ENCODE measurements around the gene TTC38.

TTC38 gene

GRCh38 chr22:46267431-46268279, at the start of gene TTC38:
Gene TTC38 (plus strand): TSS chr22:46268008. CDS start chr22:46268040, 32 bp downstream.
- DNase-seq, result peak; percentile 66

- no peak for DNase-seq
These were observed 48.2 kb upstream of the TTC38 start for GRCh38 chr22:46219636-46220035.

- DNase-seq, result no peak
These were observed 46.9 kb upstream of the TTC38 start for GRCh38 chr22:46220921-46221320.

- DNase-seq, result no peak
These were observed 43.5 kb upstream of the TTC38 start for GRCh38 chr22:46224044-46224897.

- no peak for DNase-seq
These were observed 42.9 kb upstream of the TTC38 start for GRCh38 chr22:46224898-46225290.

DNA sequence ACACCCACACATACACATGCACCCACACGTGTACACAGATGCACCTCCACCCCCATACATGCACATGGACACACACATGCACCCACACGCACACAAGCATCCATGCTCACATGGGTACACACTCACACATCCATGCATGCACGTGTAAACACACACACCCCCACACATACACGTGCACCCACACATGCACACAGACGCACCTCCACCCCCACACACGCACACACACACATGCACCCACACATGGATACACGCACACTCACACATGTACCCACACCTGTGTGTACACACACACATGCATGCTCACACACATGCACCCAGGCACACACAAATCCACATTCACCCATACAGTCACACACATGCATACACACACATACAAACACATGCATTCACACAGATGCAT, 42.2 kb upstream of the TTC38 start:
- DNase-seq, result no peak

DNA sequence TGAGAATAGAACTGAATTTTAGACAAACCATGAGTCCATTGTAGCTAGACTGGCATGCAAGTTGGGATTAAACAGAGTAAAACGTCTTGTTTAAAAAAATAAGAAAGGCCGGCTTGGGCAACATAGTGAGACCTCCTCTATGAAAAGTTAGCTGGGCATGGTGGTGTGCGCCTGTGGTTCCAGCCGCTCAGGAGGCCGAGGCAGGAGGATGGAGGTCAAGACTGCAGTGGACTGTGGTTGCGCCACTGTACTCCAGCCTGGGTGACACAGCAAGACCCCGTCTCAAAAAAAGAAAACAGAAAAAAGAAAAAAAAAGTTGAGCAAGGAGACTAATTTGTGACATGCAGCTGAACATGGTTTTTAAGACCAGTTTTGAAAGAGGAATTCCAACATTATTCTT, 41.2 kb upstream of the TTC38 start:
- DNase-seq, result no peak

- no peak for DNase-seq
These were observed 38.1 kb upstream of the TTC38 start for GRCh38 chr22:46229701-46230100.

DNA sequence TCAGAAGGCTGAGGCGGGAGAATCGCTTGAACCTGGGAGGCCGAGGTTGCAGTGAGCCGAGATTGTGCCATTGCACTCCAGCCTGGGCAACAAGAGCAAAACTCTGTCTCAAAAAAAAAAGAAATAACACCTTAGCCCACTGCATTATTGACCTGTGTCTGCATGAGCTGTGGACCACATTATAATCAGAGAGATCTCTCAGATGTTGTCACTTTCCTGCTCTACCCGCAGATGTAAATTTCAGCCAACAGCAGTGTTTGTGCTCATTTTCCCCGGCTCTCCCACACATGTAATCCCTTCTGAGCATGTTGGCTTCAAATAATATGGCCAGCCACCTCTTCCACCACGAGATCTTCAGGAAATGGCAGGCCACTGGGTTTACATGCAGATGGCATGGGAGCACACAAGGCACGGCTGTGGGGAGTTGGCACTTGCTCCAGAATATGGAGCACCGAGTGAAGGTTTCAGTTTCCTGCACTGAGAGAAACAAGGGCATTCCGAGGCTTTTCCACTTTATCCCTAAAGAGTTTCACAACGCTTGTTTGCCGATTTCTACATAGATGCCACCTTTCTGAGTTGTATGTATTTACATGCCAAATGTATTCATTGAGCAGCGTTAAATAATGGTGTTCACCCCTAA, 37.4 kb upstream of the TTC38 start:
- no peak for DNase-seq

- DNase-seq, result no peak
These were observed 34.6 kb upstream of the TTC38 start for GRCh38 chr22:46233231-46233630.

- DNase-seq, result no peak
These were observed 32.8 kb upstream of the TTC38 start for GRCh38 chr22:46234969-46235368.

DNA sequence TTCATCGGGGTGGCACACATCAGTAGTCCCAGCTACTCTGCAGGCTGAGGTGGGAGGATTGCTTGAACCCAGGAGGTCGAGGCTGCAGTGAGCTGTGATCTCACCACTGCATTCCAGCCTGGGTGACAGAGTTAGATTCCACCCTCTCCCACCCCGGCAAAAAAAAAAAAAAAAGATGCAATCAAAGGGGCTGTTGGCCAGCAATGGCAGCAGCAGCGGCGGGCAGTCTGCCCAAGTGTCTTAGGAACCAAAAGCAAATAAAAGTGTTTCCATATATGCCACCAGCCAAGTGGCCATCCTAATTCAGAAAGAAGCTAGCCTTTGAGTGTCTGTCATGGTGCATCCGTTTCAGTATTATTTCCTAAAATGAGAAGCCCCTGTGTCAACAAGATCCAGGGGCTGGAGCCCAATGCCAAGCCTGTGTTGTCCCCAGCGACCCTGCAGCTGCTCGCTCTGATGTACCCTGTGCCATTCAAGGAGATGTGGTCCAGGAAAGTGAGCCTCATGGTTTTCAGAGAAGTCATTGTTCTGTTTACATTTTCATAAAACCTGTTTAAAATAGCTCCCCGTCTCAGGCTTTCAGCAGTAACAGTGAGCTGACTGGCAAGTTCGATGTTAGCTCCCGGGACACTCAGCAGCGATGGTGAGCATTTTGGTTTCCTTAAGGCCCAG, 30.2 kb upstream of the TTC38 start:
- no peak for DNase-seq

- no peak for DNase-seq
These were observed 29.3 kb upstream of the TTC38 start for GRCh38 chr22:46238541-46238940.

- DNase-seq, result no peak
These were observed 28.4 kb upstream of the TTC38 start for GRCh38 chr22:46239261-46240048.

- no peak for DNase-seq
These were observed 27.7 kb upstream of the TTC38 start for GRCh38 chr22:46240073-46240472.

DNA sequence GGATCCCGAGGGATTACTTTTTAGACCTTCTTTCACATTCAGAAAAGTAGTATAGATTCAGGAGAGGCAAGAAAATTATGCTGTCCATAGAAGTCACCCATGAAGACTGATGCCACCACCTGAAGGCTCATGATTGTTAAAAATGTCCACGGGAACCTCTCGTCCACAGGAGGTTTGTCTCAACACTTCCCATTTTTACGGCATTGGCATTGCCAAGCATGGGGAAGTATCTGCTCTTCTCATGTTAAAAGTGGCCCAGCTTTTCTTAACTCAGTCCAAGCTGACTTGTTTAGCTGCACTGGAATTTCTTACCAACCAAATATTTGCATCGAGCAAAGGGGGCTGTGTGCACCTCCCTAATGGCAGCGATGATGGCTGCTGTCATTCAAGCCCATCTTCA, 27.3 kb upstream of the TTC38 start:
- no peak for DNase-seq

GRCh38 chr22:46240907-46241306, 26.9 kb upstream of the TTC38 start:
- no peak for DNase-seq

DNA sequence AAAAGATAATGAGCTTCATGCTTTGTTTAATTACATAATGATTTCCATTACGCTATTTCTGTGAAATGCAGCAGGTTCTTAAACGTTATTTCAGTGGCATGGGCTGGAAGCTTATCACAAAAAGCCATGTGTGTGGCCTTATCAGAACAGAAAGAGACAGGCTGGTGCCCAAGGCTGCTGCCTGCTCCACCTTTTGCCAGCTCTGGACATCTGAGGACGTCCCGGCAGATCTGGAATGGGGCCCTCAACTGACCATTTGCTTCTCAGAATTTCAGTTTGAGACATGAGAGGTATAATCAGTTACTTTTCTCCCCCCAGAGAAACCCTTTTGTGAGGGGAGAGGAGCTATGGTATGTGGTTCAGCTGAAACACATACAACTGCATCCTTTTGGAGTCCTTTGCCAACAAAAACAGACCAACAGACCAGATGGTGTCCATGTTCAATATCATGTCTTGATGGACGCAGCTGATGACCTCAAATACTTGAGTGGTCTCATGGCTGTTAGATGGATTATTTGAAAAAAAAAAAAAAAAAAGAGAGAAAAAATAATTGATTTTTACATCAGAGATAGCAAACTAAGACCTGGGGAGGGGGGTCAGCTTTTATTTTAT, 26.3 kb upstream of the TTC38 start:
- no peak for DNase-seq

DNA sequence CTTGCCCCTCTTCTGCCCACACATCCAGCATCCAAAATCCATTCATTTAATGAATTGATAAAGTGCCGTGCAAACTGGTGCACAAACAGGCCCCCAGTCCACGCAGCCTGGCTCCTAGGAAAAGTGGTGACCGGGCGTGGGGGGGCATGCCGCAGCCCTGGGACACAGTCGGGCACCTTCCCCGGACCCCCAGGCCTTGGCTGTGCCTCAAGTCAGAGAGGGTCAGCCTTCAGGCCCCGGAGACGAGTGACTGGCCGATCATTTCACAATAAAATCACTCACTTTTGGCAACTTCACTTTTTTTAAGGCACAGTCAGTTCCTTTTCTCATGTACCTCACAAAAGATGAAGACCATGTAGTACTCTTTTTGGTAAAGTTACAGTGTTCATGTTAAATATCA, 25.7 kb upstream of the TTC38 start:
- no peak for DNase-seq

- no peak for DNase-seq
These were observed 23.0 kb upstream of the TTC38 start for GRCh38 chr22:46244771-46245170.

DNA sequence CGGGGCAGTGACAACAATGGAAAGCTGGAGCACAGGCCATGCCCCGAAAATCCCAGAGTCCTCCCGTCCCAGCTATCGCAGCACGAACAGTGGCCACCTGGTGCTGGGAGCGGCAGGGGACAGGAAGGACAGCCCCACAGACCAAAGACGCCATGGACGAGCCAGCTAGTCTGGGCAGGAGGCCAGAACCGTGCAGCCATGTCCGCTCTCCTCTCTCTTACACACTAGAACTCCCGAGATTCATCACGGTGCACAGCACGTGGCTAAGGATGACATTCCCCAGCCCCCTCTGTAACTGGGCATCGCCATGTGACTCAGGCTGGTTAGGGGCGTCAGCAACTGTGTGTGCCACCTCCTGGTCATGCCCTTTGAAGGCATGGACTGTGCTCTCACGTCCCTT, 22.3 kb upstream of the TTC38 start:
- no peak for DNase-seq

DNA sequence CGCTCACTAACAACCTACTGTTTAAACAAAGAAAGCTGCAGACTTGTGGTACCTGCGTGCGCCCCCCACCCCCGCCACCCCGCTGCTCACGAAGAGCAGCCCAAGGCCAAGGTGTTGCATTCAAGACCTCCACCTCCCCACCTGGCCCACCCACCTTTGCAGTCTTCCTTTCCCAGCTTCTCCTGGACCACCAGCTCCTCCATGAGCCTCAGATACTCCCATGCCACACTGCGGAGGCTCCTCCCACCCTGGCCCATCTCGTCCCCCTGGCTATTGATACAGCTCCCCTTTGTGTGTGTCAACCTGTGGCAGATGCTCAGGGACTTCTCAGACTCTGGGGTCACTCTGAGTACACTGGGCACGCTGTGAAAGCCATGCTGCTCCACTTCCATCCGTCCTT, 21.6 kb upstream of the TTC38 start:
- DNase-seq, result no peak

Data from activated T-cell treated with anti-CD3 and anti-CD28 coated beads, Interleukin-2, amount 50 U/mL, for 1 hour (primary cell).